ENCODE results near the gene RFXANK.

The RFXANK gene

DNA sequence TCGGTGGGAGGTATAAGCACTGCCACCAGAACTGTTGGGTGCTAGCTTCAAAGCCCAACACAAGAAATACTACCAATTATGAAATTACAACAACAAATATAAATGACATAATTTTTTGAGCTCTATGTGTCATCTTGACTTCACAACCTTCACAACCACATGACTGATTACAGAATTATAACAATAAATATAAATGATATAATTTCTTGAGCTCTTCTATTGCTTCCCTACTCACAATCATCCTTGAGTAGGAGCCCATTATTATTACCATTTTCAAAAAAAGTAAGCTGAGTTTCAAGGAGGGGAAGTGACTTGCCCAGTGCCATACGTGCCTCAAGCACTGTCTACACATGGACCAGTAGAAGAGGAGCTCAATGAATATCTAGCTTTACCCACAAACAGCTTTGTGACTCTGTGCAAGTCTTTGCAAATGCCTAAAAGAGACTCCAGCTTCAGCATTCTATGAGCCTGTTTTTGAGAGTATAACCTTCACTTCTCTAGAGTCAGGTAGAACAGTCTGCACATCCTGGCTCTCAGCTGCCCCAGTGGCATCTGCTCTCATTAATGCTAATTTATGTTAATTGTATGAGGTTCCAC lies 42.3 kb downstream of the RFXANK start:
- no peak for DNase-seq

DNA sequence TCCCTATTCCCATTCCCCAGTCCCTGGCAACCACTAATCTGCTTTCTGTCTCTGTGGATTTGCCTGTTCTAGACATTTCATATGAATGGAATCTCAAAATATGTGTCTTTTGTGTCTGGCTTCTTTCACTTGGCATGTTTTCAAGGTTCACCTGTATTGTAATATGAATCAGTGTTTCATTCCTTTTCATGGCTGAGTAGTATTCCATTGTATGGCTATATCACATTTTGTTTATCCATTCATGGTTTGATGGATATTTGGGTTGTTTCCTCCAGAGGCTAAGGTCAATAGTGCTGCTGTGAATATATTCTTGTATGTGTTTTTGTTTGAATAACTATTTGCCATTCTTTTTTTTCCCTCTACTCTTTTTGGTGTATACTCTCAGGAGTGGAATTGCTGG lies 44.1 kb downstream of the RFXANK start:
- no peak for DNase-seq

DNA sequence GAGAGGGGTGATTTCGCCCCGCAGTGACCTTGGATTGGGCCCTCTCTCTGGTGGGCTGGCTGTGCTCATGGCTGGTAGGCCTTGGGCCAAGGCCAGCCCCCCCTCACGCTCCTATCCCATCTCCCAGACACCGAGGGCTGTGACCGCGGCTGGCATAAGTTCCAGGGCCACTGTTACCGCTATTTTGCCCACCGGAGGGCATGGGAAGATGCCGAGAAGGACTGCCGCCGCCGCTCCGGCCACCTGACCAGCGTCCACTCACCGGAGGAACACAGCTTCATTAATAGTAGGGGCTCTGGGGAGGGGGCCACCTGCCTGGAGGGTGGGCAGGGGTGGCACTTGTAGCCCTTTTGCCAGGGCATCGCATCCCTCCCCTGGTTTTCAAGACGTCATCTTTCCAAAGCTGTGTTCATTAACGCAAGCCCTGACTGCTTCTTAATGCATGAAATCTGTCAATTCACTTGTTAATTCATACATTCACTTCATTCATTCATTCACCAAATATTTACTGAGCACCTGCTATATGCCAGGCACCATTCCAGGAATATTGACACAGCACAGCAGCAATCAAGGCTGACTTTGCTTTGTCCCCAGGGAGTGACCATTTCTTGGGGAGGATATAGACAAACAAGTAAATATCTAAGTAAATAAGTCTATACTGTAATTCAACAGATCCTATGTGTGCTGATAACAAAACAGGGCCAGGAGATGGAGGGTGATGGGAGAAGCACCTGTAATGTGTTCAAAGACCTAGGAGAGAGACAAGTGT lies 46.3 kb downstream of the RFXANK start:
- no peak for DNase-seq

DNA sequence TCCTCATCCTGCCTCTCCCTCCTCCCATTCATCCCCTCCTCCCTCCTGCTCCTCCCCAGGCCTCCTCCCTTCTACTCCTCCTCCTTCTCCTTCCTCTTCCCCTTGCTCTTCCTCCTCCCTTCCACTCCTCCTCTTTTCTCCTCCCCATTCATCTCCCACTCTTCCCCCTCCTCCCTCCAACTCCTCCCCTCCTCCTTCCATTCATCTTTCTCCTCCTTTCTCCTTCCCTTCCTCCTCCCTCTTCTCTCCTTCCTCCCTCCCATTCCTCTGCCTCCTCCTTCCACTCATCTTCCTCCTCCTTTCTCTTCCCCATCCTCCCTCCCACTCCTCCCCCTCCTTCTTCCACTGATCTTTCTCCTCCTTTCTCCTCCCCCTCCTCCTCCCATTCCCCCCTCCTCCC lies 47.6 kb downstream of the RFXANK start:
- DNase-seq, result no peak

DNA sequence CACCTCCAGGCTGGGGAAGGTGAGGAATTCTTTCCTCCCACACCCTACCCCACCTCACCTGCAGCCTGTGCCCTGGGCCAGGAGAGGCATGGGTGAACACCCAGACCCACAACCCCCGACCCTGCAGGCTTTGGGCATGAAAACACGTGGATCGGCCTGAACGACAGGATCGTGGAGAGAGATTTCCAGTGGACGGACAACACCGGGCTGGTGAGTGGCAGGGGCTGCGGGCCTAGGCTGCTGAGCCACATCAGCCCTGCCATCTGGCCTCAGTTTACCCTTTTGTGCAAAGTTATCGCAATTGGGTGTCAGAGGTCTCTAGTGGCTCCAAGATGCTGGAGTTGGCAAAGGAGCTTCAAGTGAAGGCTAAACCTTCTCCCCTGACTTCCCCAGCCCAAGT lies 48.4 kb downstream of the RFXANK start:
- DNase-seq, result no peak

DNA sequence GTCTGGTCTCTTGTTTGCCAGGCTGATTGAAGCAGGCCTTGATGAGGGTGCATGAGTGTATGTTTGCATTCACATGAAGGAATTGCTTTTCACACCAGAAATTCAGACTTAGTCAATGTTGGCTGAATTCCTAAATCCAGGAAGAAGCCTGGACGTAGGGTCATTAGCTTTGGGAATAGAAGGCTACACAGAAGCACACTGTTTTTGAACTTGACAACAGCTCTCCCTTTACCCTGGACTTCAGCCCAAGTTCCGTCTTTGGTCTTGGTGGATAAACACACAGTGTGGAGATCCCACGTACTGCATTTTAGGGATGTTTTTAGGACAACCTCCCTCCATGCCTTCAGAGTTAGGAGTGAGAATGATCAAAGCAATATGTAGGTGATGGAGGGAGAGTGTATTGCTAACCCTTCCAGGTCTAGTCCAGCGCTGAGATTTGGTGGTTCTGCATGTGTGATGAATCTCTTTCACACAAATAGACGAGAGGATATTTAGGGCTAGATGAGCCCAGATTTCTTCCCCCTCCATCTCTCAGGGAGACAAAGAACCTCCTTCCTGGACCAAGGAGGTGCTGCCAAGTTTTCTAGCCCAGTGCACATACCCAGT lies 58.2 kb downstream of the RFXANK start:
- no peak for DNase-seq
